ENCODE results near the gene COL24A1.

Gene COL24A1

GRCh38 chr1:85998105-85998855 lies 158.3 kb downstream of the COL24A1 start:
- H3K27me3 ChIP-seq (ENCODE audit: insufficient read depth, insufficient read length): no peaks in the 10 kb centered on the region
- H3K4me3 ChIP-seq (ENCODE audit: insufficient read length, low read depth): no peak overlapping the region
- H3K4me1 ChIP-seq (ENCODE audit: insufficient read depth, insufficient read length): no peaks in the 10 kb centered on the region
- TF ChIP-seq ZNF274 (IDR thresholded peaks at IDR 0.05; ENCODE audit: low read depth, low read length) (no peak), YY1 (IDR thresholded peaks at IDR 0.05; ENCODE audit: insufficient read depth, insufficient read length) (no peak), SUZ12 (IDR thresholded peaks at IDR 0.05; ENCODE audit: extremely low read depth, insufficient read depth, insufficient read length) (no peak)
- no peak overlapping the region for H3K9ac ChIP-seq (ENCODE audit: insufficient read length, low read depth)
- H3K9me3 ChIP-seq (ENCODE audit: insufficient read depth, low read length): no peaks in the 10 kb centered on the region
- H3K36me3 ChIP-seq (ENCODE audit: insufficient read depth, insufficient read length, low read length): no peaks in the 10 kb centered on the region
- DNase-seq (ENCODE audit: low read depth, low spot score): no peak

GRCh38 chr1:85992791-85993190 lies 163.8 kb downstream of the COL24A1 start:
- H3K9me3 ChIP-seq (ENCODE audit: insufficient read depth, low read length): no peaks in the 10 kb centered on the region
- no peak overlapping the region for H3K4me3 ChIP-seq (ENCODE audit: insufficient read length, low read depth)
- TF ChIP-seq ZNF274 (IDR thresholded peaks at IDR 0.05; ENCODE audit: low read depth, low read length) (no peak), SUZ12 (IDR thresholded peaks at IDR 0.05; ENCODE audit: extremely low read depth, insufficient read depth, insufficient read length) (no peak)
- H3K9ac ChIP-seq (ENCODE audit: insufficient read length, low read depth): no peak overlapping the region
- no peaks in the 10 kb centered on the region for H3K27me3 ChIP-seq (ENCODE audit: insufficient read depth, insufficient read length)
- DNase-seq (ENCODE audit: low read depth, low spot score): no peak
- no peaks in the 10 kb centered on the region for H3K36me3 ChIP-seq (ENCODE audit: insufficient read depth, insufficient read length, low read length)
- H3K4me1 ChIP-seq (ENCODE audit: insufficient read depth, insufficient read length): no peaks in the 10 kb centered on the region

- H3K36me3 ChIP-seq (ENCODE audit: insufficient read depth, insufficient read length, low read length): no peaks in the 10 kb centered on the region
- H3K9ac ChIP-seq (ENCODE audit: insufficient read length, low read depth): no peak overlapping the region
- H3K4me1 ChIP-seq (ENCODE audit: insufficient read depth, insufficient read length): no peaks in the 10 kb centered on the region
- H3K4me3 ChIP-seq (ENCODE audit: insufficient read length, low read depth): no peak overlapping the region
- TF ChIP-seq SUZ12 (IDR thresholded peaks at IDR 0.05; ENCODE audit: extremely low read depth, insufficient read depth, insufficient read length) (no peak), YY1 (IDR thresholded peaks at IDR 0.05; ENCODE audit: insufficient read depth, insufficient read length) (no peak), ZNF274 (IDR thresholded peaks at IDR 0.05; ENCODE audit: low read depth, low read length) (no peak)
- H3K27me3 ChIP-seq (ENCODE audit: insufficient read depth, insufficient read length): no peaks in the 10 kb centered on the region
- DNase-seq (ENCODE audit: low read depth, low spot score): no peak
- H3K9me3 ChIP-seq (ENCODE audit: insufficient read depth, low read length): no peaks in the 10 kb centered on the region
Measured at GRCh38 chr1:85991261-85991660, 165.3 kb downstream of the COL24A1 start.

GRCh38 chr1:85984636-85985035 lies 171.9 kb downstream of the COL24A1 start:
- no peaks in the 10 kb centered on the region for H3K4me1 ChIP-seq (ENCODE audit: insufficient read depth, insufficient read length)
- TF ChIP-seq ZNF274 (IDR thresholded peaks at IDR 0.05; ENCODE audit: low read depth, low read length): no peak
- no peak for TF ChIP-seq SUZ12 (IDR thresholded peaks at IDR 0.05; ENCODE audit: extremely low read depth, insufficient read depth, insufficient read length)
- no peak for TF ChIP-seq YY1 (IDR thresholded peaks at IDR 0.05; ENCODE audit: insufficient read depth, insufficient read length)
- no peak overlapping the region for H3K9ac ChIP-seq (ENCODE audit: insufficient read length, low read depth)

GRCh38 chr1:85983316-85983715 lies 173.3 kb downstream of the COL24A1 start:
- no peak overlapping the region for H3K9ac ChIP-seq (ENCODE audit: insufficient read length, low read depth)

More at GRCh38 chr1:85984636-85985035, 171.9 kb downstream of the COL24A1 start:
- H3K4me3 ChIP-seq (ENCODE audit: insufficient read length, low read depth): no peak overlapping the region
- no peaks in the 10 kb centered on the region for H3K27me3 ChIP-seq (ENCODE audit: insufficient read depth, insufficient read length)
- DNase-seq (ENCODE audit: low read depth, low spot score): no peak
- no peaks in the 10 kb centered on the region for H3K9me3 ChIP-seq (ENCODE audit: insufficient read depth, low read length)
- H3K36me3 ChIP-seq (ENCODE audit: insufficient read depth, insufficient read length, low read length): no peaks in the 10 kb centered on the region

GRCh38 chr1:85976516-85977205 lies 179.9 kb downstream of the COL24A1 start:
- H3K36me3 ChIP-seq (ENCODE audit: insufficient read depth, insufficient read length, low read length): no peaks in the 10 kb centered on the region
- DNase-seq (ENCODE audit: low read depth, low spot score): no peak

More at GRCh38 chr1:85983316-85983715, 173.3 kb downstream of the COL24A1 start:
- Histone ChIP-seq H3K4me1 (ENCODE audit: insufficient read depth, insufficient read length) (no peaks in the 10 kb centered on the region), H3K36me3 (ENCODE audit: insufficient read depth, insufficient read length, low read length) (no peaks in the 10 kb centered on the region), H3K4me3 (ENCODE audit: insufficient read length, low read depth) (no peak overlapping the region), H3K27me3 (ENCODE audit: insufficient read depth, insufficient read length) (no peaks in the 10 kb centered on the region), H3K9me3 (ENCODE audit: insufficient read depth, low read length) (0 out of 2 replicates have a peak, but pooled peaks cover 3% of the 10 kb centered on the region)
- no peak for DNase-seq (ENCODE audit: low read depth, low spot score)
- TF ChIP-seq SUZ12 (IDR thresholded peaks at IDR 0.05; ENCODE audit: extremely low read depth, insufficient read depth, insufficient read length) (no peak), YY1 (IDR thresholded peaks at IDR 0.05; ENCODE audit: insufficient read depth, insufficient read length) (no peak), ZNF274 (IDR thresholded peaks at IDR 0.05; ENCODE audit: low read depth, low read length) (no peak)

GRCh38 chr1:85975912-85976371 lies 180.6 kb downstream of the COL24A1 start:
- H3K4me1 ChIP-seq (ENCODE audit: insufficient read depth, insufficient read length): peaks cover 7% of the 10 kb centered on the region
- TF ChIP-seq SUZ12 (IDR thresholded peaks at IDR 0.05; ENCODE audit: extremely low read depth, insufficient read depth, insufficient read length): no peak
- TF ChIP-seq ZNF274 (IDR thresholded peaks at IDR 0.05; ENCODE audit: low read depth, low read length): no peak
- TF ChIP-seq YY1 (IDR thresholded peaks at IDR 0.05; ENCODE audit: insufficient read depth, insufficient read length): no peak
- DNase-seq (ENCODE audit: low read depth, low spot score): peak; percentile 47

More at GRCh38 chr1:85976516-85977205, 179.9 kb downstream of the COL24A1 start:
- Histone ChIP-seq H3K27me3 (ENCODE audit: insufficient read depth, insufficient read length) (no peaks in the 10 kb centered on the region), H3K9me3 (ENCODE audit: insufficient read depth, low read length) (peaks cover 10% of the 10 kb centered on the region; the same call in 1 of the 2 replicates), H3K4me3 (ENCODE audit: insufficient read length, low read depth) (no peak overlapping the region), H3K9ac (ENCODE audit: insufficient read length, low read depth) (no peak overlapping the region), H3K4me1 (ENCODE audit: insufficient read depth, insufficient read length) (peaks cover 7% of the 10 kb centered on the region)
- no peak for TF ChIP-seq YY1 (IDR thresholded peaks at IDR 0.05; ENCODE audit: insufficient read depth, insufficient read length)
- no peak for TF ChIP-seq SUZ12 (IDR thresholded peaks at IDR 0.05; ENCODE audit: extremely low read depth, insufficient read depth, insufficient read length)

More at GRCh38 chr1:85975912-85976371, 180.6 kb downstream of the COL24A1 start:
- peak overlapping the region; percentile 13 for H3K9ac ChIP-seq (ENCODE audit: insufficient read length, low read depth)
- no peaks in the 10 kb centered on the region for H3K27me3 ChIP-seq (ENCODE audit: insufficient read depth, insufficient read length)
- no peak overlapping the region for H3K4me3 ChIP-seq (ENCODE audit: insufficient read length, low read depth)
- H3K9me3 ChIP-seq (ENCODE audit: insufficient read depth, low read length): peaks cover 10% of the 10 kb centered on the region; the same call in 1 of the 2 replicates
- H3K36me3 ChIP-seq (ENCODE audit: insufficient read depth, insufficient read length, low read length): no peaks in the 10 kb centered on the region

All from NT2/D1 (cell line).